Spleen (tissue), 11 donors: ENCODE data around the gene ATP2C2. TPM values are rescaled to one million over a fixed set of nuclear protein-coding genes. Genes with fewer than 3 reads are reported as not detected.

Experiments used
- DNase-seq: peaks from one replicate; pipeline ENCODE4 v3.0.0-alpha.2; 2020
- H3K27ac ChIP-seq, 8 donors: fragments of 200-600 bp; sonication (generic) in 7 of 8; 1 replicate in 4 of 8; 2 replicates in 4 of 8; pipeline versions ENCODE4 v1.5.0 to v1.8.0; 2016 to 2021; ENCODE audit warnings: inconsistent platforms in 4 of 8, mild to moderate bottlenecking in 4 of 8, moderate library complexity in 1 of 8
- H3K27me3 ChIP-seq, 7 donors: fragments of 200-600 bp; sonication (generic) in 6 of 7; replicated peaks in 1 of 7; 1 replicate in 4 of 7; 2 replicates in 3 of 7; pipeline versions ENCODE4 v1.5.0 to v1.8.0; 2016 to 2021; ENCODE audit warnings: inconsistent platforms in 3 of 7, mild to moderate bottlenecking in 1 of 7
- H3K36me3 ChIP-seq, 6 donors: fragments of 200-600 bp; sonication (generic) in 5 of 6; 1 replicate in 4 of 6; 2 replicates in 2 of 6; pipeline versions ENCODE4 v1.5.0 to v1.8.0; 2016 to 2021; ENCODE audit warnings: inconsistent platforms in 2 of 6
- H3K4me1 ChIP-seq, 6 donors: fragments of 200-600 bp; sonication (generic) in 5 of 6; 1 replicate in 3 of 6; 2 replicates in 3 of 6; pipeline versions ENCODE4 v1.5.0 to v1.8.0; 2016 to 2021; ENCODE audit warnings: inconsistent platforms in 3 of 6
- H3K4me3 ChIP-seq, 8 donors: fragments of 200-600 bp; sonication (generic) in 7 of 8; 1 replicate in 4 of 8; 2 replicates in 4 of 8; pipeline versions ENCODE4 v1.5.0 to v1.8.0; 2016 to 2021; ENCODE audit warnings: inconsistent platforms in 4 of 8, mild to moderate bottlenecking in 4 of 8, moderate library complexity in 2 of 8
- H3K9me3 ChIP-seq, 8 donors: fragments of 200-600 bp; sonication (generic) in 7 of 8; 1 replicate in 4 of 8; 2 replicates in 4 of 8; pipeline versions ENCODE4 v1.5.0 to v1.8.0; 2016 to 2021; ENCODE audit warnings: inconsistent platforms in 4 of 8
- CTCF ChIP-seq, 11 experiments: fragments of 200-600 bp in 7 of 11; fragments of 450-650 bp in 4 of 11; sonication (generic) in 4 of 11; IDR thresholded peaks in 8 of 11; conservative IDR thresholded peaks in 3 of 11; 1 replicate in 7 of 11; 2 replicates in 4 of 11; pipeline versions ENCODE4 v1.4.0 to v1.8.0; 2016 to 2021; ENCODE audit warnings: antibody characterized with exemption in 11 of 11, inconsistent platforms in 4 of 11, mild to moderate bottlenecking in 1 of 11
- POLR2A ChIP-seq, 3 donors: fragments of 450-650 bp; IDR thresholded peaks; one replicate each; pipeline ENCODE4 v1.5.1; 2017; ENCODE audit warnings: antibody characterized with exemption in 3 of 3, mild to moderate bottlenecking in 1 of 3
- POLR2AphosphoS5 ChIP-seq, 3 donors: sonication (generic); formaldehyde crosslinking; IDR thresholded peaks; one replicate each; pipeline ENCODE4 v1.5.1; 2017; ENCODE audit warnings: antibody characterized with exemption in 3 of 3
- WGBS, 5 donors: extraction: QIAGEN DNeasy Blood & Tissue Kit in 3 of 5; methylation state at CpG; one replicate each; pipeline versions ENCODE4 v1.1.5 to v1.1.7; 2013 to 2018; 5-methylcytosine and 5-hydroxymethylcytosine counted together
- intact Hi-C: fragments of 100-400 bp; cut with DNase I; formaldehyde crosslinking; loops from one replicate; pipeline ENCODE4 v1.15.0; 2023; ENCODE audit warnings: low total_unique reads
- polyA plus RNA-seq, 3 donors: library from polyadenylated mRNA; stranded (reverse); fragments of 200-250 nt; gene quantifications; one replicate each; pipeline ENCODE4 v1.2.1, GENCODE V29; 2013
- total RNA-seq, 7 donors: library from RNA; depleted of rRNA in 3 of 7; stranded (reverse); fragments of >200 nt in 3 of 7; fragmentation: NEBNext Ultra II Directional in 4 of 7; extraction: Animal tissue kit (Norgen Biotek cat#: 25700) in 4 of 7; gene quantifications; one replicate each; pipeline versions ENCODE4 v1.1.0 to v1.2.1, GENCODE V29; 2016 to 2021
- donor health status: healthy with polysubstance abuse.
- donor health status: DM: no; HTN: no; CAD: no; lungs with moderate emphysema.
- donor health status: DM: no; HTN: no; CAD: no.
- donor health status: Bipolar disorder and iron deficiency.
- donor health status: healthy.
- donor health status: DM: no; HTN: no; CAD: no.
- donor health status: DM: yes; HTN: yes; CAD: no.

ATP2C2 gene
- total and polyA plus RNA-seq, 10 donors: 0.09 to 8.1 (median 1.2) TPM

DNA sequence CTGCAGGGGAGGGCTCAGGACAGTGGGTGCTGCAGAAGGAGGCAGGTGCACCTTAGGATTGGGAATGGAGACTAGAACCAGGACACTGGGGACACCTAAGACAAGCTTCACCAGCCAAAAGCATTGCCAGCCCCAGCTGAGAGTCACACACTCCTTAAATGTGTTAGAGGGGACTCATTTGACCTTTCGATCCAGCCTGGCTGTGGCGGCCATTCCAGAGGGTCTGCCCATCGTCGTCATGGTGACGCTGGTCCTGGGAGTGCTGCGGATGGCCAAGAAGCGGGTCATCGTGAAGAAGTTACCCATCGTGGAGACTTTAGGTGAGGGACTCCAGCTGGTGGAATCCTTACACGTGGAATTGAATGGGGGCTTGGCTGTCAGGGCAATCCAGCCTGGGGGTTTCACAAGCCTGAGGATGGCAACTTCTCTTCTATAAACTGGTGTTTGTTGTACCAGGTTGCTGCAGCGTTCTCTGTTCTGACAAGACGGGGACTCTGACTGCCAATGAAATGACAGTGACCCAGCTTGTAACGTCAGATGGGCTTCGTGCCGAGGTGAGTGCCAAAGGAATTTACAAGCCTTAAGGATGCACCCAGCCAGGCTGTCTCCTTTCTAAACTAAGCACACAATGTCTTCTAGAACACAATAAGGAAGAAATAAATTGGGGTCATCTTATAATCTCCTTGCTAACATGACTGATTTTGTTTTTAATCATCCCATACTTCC is 70.8 kb downstream of the ATP2C2 start:
- intact Hi-C loops: no loop called here
- Histone ChIP-seq H3K27me3 (peaks cover 0 to 40% (median 0%) of the 10 kb centered on the region in 7 donors), H3K27ac (no peak overlapping the region), H3K4me1 (peaks cover 0 to 14% (median 0%) of the 10 kb centered on the region in 6 donors), H3K36me3 (peaks cover 0 to 14% (median 0%) of the 10 kb centered on the region in 6 donors), H3K9me3 (no peaks in the 10 kb centered on the region), H3K4me3 (no peak overlapping the region)
- no peak for DNase-seq
- 64 to 77% (median 76%) methylated on average over 15 of the region's 15 CpGs for WGBS, 5 donors
- no peak for TF ChIP-seq POLR2A (IDR thresholded peaks at IDR 0.05)
- TF ChIP-seq CTCF (IDR thresholded peaks at IDR 0.05 in 8 of 11, conservative IDR thresholded peaks at IDR 0.05 in 3 of 11): no peak

DNA sequence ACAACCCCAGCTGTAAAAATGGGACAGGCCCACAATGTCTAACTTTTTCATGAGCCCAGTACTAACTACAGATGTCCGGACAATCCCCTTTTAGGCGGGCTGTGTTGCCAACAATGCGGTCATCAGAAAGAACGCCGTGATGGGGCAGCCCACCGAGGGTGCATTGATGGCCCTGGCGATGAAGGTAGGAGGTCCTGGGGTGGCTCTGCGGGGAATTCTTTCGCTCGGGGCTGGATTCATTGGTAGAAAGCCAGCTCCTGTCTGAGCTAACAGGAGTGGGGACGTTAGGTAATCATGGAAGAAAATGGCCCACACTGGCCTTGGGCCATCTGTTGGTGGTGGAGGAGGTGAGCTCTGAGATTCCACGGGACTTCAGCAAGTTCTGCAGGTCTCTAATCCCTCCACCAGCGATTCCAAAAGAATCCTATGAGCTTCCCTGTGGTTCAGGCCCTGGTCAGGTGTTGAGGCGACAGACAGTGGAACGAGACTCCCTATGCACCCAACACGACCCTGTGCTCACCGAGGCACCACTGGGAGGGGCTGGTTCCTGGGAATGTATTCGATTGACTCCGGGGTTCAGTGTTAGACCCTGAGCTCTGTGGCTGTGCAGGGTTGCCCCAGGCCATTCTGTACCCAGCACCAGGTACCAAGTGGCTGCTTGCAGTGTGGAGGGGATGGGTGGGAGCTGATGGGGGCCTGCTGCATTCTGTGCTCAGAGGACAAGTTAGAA is 74.2 kb downstream of the ATP2C2 start:
- Histone ChIP-seq H3K4me3 (no peak overlapping the region), H3K4me1 (peaks cover 0 to 14% (median 0%) of the 10 kb centered on the region in 6 donors), H3K9me3 (no peaks in the 10 kb centered on the region), H3K27ac (no peak overlapping the region), H3K27me3 (peaks cover 0 to 55% (median 0%) of the 10 kb centered on the region in 7 donors), H3K36me3 (peaks cover 0 to 14% (median 0%) of the 10 kb centered on the region in 6 donors)
- DNase-seq: peak; percentile 4
- WGBS, 5 donors: 75 to 86% (median 83%) methylated on average over 19 of the region's 19 CpGs
- TF ChIP-seq POLR2AphosphoS5 (IDR thresholded peaks at IDR 0.05) (no peak), POLR2A (IDR thresholded peaks at IDR 0.05) (no peak), CTCF (IDR thresholded peaks at IDR 0.05 in 8 of 11, conservative IDR thresholded peaks at IDR 0.05 in 3 of 11) (no peak)
- intact Hi-C loops: no loop called here

DNA sequence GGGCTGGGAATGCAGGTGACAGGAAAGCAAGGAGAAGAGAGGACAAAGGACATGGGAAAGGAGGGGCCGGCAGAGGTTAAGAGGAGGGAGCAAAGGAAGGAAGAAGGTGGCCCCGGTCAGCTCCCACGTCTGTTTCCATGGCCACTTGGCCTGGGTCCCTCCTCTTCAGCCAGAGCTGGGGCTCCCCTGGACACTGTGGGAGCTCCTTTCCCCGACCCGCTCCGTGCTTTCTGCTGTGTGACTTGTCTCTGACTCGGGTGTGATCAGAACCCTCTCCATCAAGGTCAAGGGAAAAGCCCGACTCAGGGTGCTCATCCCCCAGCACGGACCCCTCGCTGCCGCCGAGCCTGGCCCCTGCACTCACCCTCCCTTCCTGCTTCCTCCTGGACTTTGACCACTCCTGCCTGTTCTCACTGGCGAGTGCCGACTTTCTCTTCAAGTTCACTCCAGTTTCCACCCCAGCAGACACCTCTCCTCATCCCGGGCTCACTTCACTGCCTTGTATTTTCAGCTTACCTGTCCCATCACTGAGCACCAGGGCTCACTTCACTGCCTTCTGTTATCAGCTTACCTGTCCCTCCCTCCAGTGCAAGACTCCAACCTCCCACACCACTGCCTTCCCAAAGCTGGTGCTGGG is 74.9 kb downstream of the ATP2C2 start:
- WGBS, 5 donors: 18 to 30% (median 23%) methylated on average over 14 to 15 of the region's 15 CpGs
- DNase-seq: peak; percentile 54
- H3K27ac ChIP-seq: no peak overlapping the region

DNA sequence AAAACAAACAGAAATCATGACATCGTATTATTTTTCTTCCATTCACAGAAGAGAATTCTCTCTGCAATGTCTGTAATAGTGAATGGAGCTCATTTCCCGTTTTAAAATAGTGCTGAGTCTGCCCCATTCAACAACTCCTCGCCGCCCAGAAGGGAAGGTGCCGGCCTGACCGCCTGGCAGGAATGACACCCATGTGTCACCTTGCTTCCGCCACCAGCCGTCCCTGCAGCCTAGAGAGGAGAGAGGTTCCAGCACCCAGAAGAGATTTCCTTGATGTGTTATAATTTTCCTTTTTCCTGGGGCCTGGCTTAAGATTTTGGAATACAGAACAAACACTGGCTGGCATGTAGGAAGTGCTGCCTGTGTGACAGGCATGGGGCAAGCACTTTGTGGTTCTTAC is 76.1 kb downstream of the ATP2C2 start:
- WGBS, 5 donors: 58 to 74% (median 72%) methylated on average over 8 of the region's 8 CpGs
- Histone ChIP-seq H3K27ac (no peak overlapping the region), H3K4me1 (peaks cover 0 to 14% (median 0%) of the 10 kb centered on the region in 6 donors), H3K36me3 (peaks cover 0 to 22% (median 0%) of the 10 kb centered on the region in 6 donors), H3K4me3 (no peak overlapping the region), H3K9me3 (no peaks in the 10 kb centered on the region), H3K27me3 (peaks cover 0 to 40% (median 0%) of the 10 kb centered on the region in 7 donors)
- DNase-seq: no peak
- intact Hi-C loops: no loop called here
- no peak for TF ChIP-seq POLR2A (IDR thresholded peaks at IDR 0.05)
- TF ChIP-seq CTCF (IDR thresholded peaks at IDR 0.05 in 8 of 11, conservative IDR thresholded peaks at IDR 0.05 in 3 of 11): no peak
- no peak for TF ChIP-seq POLR2AphosphoS5 (IDR thresholded peaks at IDR 0.05)

More for the DNA sequence above, 74.9 kb downstream of the ATP2C2 start:
- Histone ChIP-seq H3K27me3 (peaks cover 0 to 50% (median 0%) of the 10 kb centered on the region in 7 donors), H3K36me3 (peaks cover 0 to 15% (median 0%) of the 10 kb centered on the region in 6 donors), H3K4me1 (peaks cover 0 to 14% (median 0%) of the 10 kb centered on the region in 6 donors), H3K4me3 (peak overlapping the region in 1 of 8 donors; percentile 24), H3K9me3 (no peaks in the 10 kb centered on the region)
- intact Hi-C loops: no loop called here
- TF ChIP-seq POLR2A (IDR thresholded peaks at IDR 0.05) (no peak), POLR2AphosphoS5 (IDR thresholded peaks at IDR 0.05) (peak in 1 of 3 donors; percentile 35)
